Esophagus squamous epithelium (tissue), 4 donors: ENCODE measurements around the gene GALNT14.

Experiments used
- CTCF ChIP-seq, 6 experiments: fragments of 450-650 bp in 4 of 6; fragments of 200-600 bp in 2 of 6; sonication (generic) in 2 of 6; IDR thresholded peaks; one replicate each; pipeline ENCODE4 v1.5.1; 2016 to 2019; ENCODE audit warnings: antibody characterized with exemption in 6 of 6, mild to moderate bottlenecking in 4 of 6, moderate library complexity in 4 of 6
- POLR2A ChIP-seq, 4 donors: fragments of 450-650 bp; IDR thresholded peaks; one replicate each; pipeline ENCODE4 v1.6.1; 2017; ENCODE audit warnings: antibody characterized with exemption in 4 of 4, mild to moderate bottlenecking in 4 of 4, moderate library complexity in 3 of 4

- TF ChIP-seq CTCF (IDR thresholded peaks at IDR 0.05) (no peak), POLR2A (IDR thresholded peaks at IDR 0.05) (no peak)
Measured at GRCh38 chr2:30968660-30969397, 169.4 kb downstream of the GALNT14 start.
